Measurements from ENCODE around the gene SLC35E4.

DNA sequence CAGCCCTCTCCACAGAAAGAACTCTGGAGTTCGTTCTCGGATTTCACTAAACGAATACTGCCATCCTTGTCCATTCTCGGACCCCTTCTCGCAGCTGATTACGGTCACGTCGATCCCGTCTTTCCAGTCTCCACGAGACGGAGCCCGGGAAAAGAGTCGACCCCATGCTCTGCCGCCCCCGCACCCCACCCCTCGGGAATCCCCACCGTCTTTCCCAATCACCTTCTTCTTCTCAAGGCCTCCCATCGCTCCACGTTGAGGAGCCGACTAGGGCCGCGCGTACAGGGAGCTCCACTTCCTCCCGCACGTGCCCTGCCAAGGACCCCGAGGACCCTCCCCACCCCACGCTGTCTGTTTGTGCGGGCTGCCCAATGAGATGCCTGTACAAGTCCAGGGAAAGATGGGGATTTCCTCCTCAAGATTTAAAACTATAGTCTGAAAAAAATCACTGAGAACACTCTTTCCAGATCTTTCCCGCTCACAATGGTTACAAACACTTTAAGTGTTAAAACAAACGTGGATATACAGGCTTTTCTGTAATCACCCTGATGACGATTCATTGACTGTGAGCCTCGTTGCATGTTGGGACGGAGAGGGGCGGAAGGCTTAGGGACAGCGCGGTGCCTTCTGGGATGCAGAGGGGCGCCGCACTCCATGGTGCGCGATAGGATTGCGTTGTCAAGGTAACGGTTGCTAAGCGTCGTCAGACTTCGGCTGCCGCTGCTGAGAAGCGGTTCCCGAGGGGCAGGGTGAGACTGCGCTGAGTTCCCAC lies 43.8 kb upstream of the SLC35E4 start, which contains the start of gene PES1:
- TF ChIP-seq, protein P1, sequence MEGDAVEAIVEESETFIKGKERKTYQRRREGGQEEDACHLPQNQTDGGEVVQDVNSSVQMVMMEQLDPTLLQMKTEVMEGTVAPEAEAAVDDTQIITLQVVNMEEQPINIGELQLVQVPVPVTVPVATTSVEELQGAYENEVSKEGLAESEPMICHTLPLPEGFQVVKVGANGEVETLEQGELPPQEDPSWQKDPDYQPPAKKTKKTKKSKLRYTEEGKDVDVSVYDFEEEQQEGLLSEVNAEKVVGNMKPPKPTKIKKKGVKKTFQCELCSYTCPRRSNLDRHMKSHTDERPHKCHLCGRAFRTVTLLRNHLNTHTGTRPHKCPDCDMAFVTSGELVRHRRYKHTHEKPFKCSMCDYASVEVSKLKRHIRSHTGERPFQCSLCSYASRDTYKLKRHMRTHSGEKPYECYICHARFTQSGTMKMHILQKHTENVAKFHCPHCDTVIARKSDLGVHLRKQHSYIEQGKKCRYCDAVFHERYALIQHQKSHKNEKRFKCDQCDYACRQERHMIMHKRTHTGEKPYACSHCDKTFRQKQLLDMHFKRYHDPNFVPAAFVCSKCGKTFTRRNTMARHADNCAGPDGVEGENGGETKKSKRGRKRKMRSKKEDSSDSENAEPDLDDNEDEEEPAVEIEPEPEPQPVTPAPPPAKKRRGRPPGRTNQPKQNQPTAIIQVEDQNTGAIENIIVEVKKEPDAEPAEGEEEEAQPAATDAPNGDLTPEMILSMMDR (IDR thresholded peaks at IDR 0.05), result no peak
- peak in 2 of 3 donors; percentile 54 to 55 for TF ChIP-seq POLR2A (IDR thresholded peaks at IDR 0.05)

All from body of pancreas (tissue), 4 donors.